Measurements from ENCODE around the gene MAPK8.

The MAPK8 gene

GRCh38 chr10:48451969-48452878 lies 145.7 kb downstream of the MAPK8 start:
- DNase-seq: no peak

- no peak for DNase-seq
Observed at GRCh38 chr10:48452879-48453412, 146.5 kb downstream of the MAPK8 start.

GRCh38 chr10:48453451-48454301 lies 147.2 kb downstream of the MAPK8 start:
- no peak for DNase-seq

GRCh38 chr10:48454302-48455054 lies 148.0 kb downstream of the MAPK8 start:
- DNase-seq: no peak

GRCh38 chr10:48455055-48455391 lies 148.5 kb downstream of the MAPK8 start:
- DNase-seq: no peak

GRCh38 chr10:48455392-48456151 lies 149.1 kb downstream of the MAPK8 start:
- DNase-seq: no peak

GRCh38 chr10:48456361-48456804 lies 149.9 kb downstream of the MAPK8 start:
- DNase-seq: peak; percentile 41 to 88

- no peak for DNase-seq
Observed at GRCh38 chr10:48456808-48457761, 150.6 kb downstream of the MAPK8 start.

GRCh38 chr10:48457949-48458661 lies 151.6 kb downstream of the MAPK8 start:
- no peak for DNase-seq

- no peak for DNase-seq
Observed at GRCh38 chr10:48458662-48459048, 152.2 kb downstream of the MAPK8 start.

- DNase-seq: no peak
Observed at GRCh38 chr10:48459270-48460150, 153.0 kb downstream of the MAPK8 start.

GRCh38 chr10:48460182-48460581 lies 153.7 kb downstream of the MAPK8 start:
- no peak for DNase-seq

- no peak for DNase-seq
Observed at GRCh38 chr10:48461623-48462481, 155.4 kb downstream of the MAPK8 start.

GRCh38 chr10:48462482-48463020 lies 156.1 kb downstream of the MAPK8 start:
- DNase-seq: no peak

GRCh38 chr10:48463318-48464003 lies 157.0 kb downstream of the MAPK8 start:
- no peak for DNase-seq

- no peak for DNase-seq
Observed at GRCh38 chr10:48464121-48464870, 157.8 kb downstream of the MAPK8 start.

Measured in bone marrow (tissue), 2 donors.